Naive thymus-derived CD4-positive, alpha-beta T cell (primary cell): ENCODE results near the gene LRRC61. TPM values are rescaled to one million over a fixed set of nuclear protein-coding genes. Genes with fewer than 3 reads are reported as not detected.

Source experiments
- ATAC-seq: fragments of 150-1000 bp; cut with Tn5 transposase; 2 replicates; pipeline ENCODE4 v1.10.0; 2021; ENCODE audit warnings: mild to moderate bottlenecking, moderate library complexity
- CTCF ChIA-PET: fragments of 350-600 bp; sonication (Branson Sonifier 250); formaldehyde crosslinking; loops from one replicate; lab custom pipeline; 2021; ENCODE audit warnings: antibody characterized with exemption; lab: Charles Lee
- POLR2A ChIA-PET: fragments of 350-600 bp; sonication (Branson Sonifier 250); formaldehyde crosslinking; loops from one replicate; lab custom pipeline; 2021; ENCODE audit warnings: antibody characterized with exemption, inconsistent platforms; lab: Charles Lee
- DNase-seq, 9 donors: peaks; one replicate each; pipeline versions ENCODE4 v3.0.0 to v3.0.0-alpha.2; 2020 to 2022; ENCODE audit warnings: mixed read lengths in 1 of 9
- H3K27ac ChIP-seq: one replicate; pipeline ENCODE4 v1.7.0; 2013; ENCODE audit warnings: mild to moderate bottlenecking, low read depth, low read length, moderate library complexity
- H3K27me3 ChIP-seq, 2 donors: one replicate each; pipeline ENCODE4 v1.7.0; 2013; ENCODE audit warnings: low read length in 2 of 2, mild to moderate bottlenecking in 2 of 2, moderate library complexity in 2 of 2; ENCODE audit not compliant: control insufficient read depth in 2 of 2, insufficient read depth in 2 of 2
- H3K36me3 ChIP-seq, 3 experiments: 1 replicate in 2 of 3; 2 replicates in 1 of 3; pipeline ENCODE4 v1.7.0; 2013; ENCODE audit warnings: low read length in 3 of 3, mild to moderate bottlenecking in 3 of 3, moderate library complexity in 1 of 3; ENCODE audit not compliant: insufficient read depth in 3 of 3, control insufficient read depth in 2 of 3
- H3K4me1 ChIP-seq, 2 donors: one replicate each; pipeline ENCODE4 v1.7.0; 2013; ENCODE audit warnings: low read length in 2 of 2, mild to moderate bottlenecking in 2 of 2, moderate library complexity in 1 of 2; ENCODE audit not compliant: control insufficient read depth in 2 of 2, insufficient read depth in 2 of 2
- H3K4me3 ChIP-seq: 2 replicates; pipeline ENCODE4 v1.7.0; 2013; ENCODE audit warnings: mild to moderate bottlenecking, low read length
- H3K9me3 ChIP-seq, 3 experiments: 1 replicate in 2 of 3; 2 replicates in 1 of 3; pipeline ENCODE4 v1.7.0; 2013; ENCODE audit warnings: low read length in 3 of 3; ENCODE audit not compliant: control insufficient read depth in 2 of 3
- H3K27ac Mint-ChIP-seq, 9 donors: one replicate each; pipeline ENCODE4 v1.8.0; 2020 to 2022; ENCODE audit warnings: mixed read lengths in 9 of 9, mild to moderate bottlenecking in 8 of 9, moderate library complexity in 5 of 9, inconsistent platforms in 2 of 9
- H3K27me3 Mint-ChIP-seq, 5 donors: one replicate each; pipeline ENCODE4 v1.8.0; 2021 to 2022; ENCODE audit warnings: mixed read lengths in 5 of 5, mild to moderate bottlenecking in 1 of 5
- H3K36me3 Mint-ChIP-seq, 5 donors: one replicate each; pipeline ENCODE4 v1.8.0; 2020 to 2022; ENCODE audit warnings: mixed read lengths in 5 of 5, mild to moderate bottlenecking in 3 of 5, inconsistent platforms in 1 of 5
- H3K4me1 Mint-ChIP-seq, 7 donors: one replicate each; pipeline ENCODE4 v1.8.0; 2020 to 2022; ENCODE audit warnings: mixed read lengths in 7 of 7, mild to moderate bottlenecking in 3 of 7, inconsistent platforms in 1 of 7
- H3K4me3 Mint-ChIP-seq, 10 donors: one replicate each; pipeline ENCODE4 v1.8.0; 2020 to 2022; ENCODE audit warnings: mild to moderate bottlenecking in 10 of 10, mixed read lengths in 10 of 10, moderate library complexity in 6 of 10, inconsistent platforms in 2 of 10
- H3K9me3 Mint-ChIP-seq, 11 donors: one replicate each; pipeline ENCODE4 v1.8.0; 2020 to 2022; ENCODE audit warnings: mixed read lengths in 11 of 11, mild to moderate bottlenecking in 4 of 11, inconsistent platforms in 1 of 11, moderate library complexity in 1 of 11
- intact Hi-C, 2 donors: fragments of 100-400 bp; cut with micrococcal nuclease; formaldehyde crosslinking; loops; one replicate each; pipeline ENCODE4 v1.15.1; 2023
- polyA plus RNA-seq, 2 donors: library from polyadenylated mRNA; unstranded; fragments of 300-500 nt; fragmentation: Illumina TruSeq; gene quantifications; one replicate each; pipeline ENCODE4 v1.2.3, GENCODE V29; 2021
- total RNA-seq, 6 experiments: library from RNA in 5 of 6; stranded (reverse) in 5 of 6; gene quantifications; 1 replicate in 5 of 6; 2 replicates in 1 of 6; pipeline ENCODE4 v1.2.3 and lab custom pipeline; 2021 to 2026

LRRC61 gene
- total and polyA plus RNA-seq, 7 experiments from 2014 or later, result 8.3 to 30.0 (median 13.8) TPM

DNA sequence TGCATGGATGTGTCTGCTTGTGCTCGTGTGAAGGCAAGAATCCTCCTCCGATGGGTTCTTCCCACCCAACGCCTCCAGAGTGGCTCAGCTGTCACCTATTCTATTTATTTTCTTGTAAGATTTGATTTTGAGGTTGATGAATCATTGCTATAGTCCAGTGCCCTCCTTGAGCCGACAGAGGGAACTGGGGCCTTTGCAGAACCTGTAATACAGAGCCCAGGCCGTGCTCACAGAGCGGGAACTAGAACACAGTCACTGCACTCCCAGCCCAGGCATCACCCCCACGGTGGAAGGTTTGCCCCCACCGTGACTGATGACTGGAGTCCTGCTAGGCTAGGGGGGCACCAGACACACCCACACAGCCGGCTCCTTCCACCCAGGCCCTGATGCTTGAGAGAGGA is 16.3 kb downstream of the LRRC61 start:
- Histone ChIP-seq H3K9me3 (peaks cover 0 to 4% (median 0%) of the 10 kb centered on the region in 3 experiments), H3K27ac (no peak overlapping the region), H3K4me3 (no peak overlapping the region), H3K4me1 (no peaks in the 10 kb centered on the region), H3K27me3 (no peaks in the 10 kb centered on the region), H3K36me3 (peaks cover 0 to 9% (median 0%) of the 10 kb centered on the region in 3 experiments)
- H3K4me1 Mint-ChIP-seq, result peaks cover 0 to 12% (median 6%) of the 10 kb centered on the region in 7 donors
- DNase-seq (no peak), ATAC-seq (no peak)
- H3K9me3 Mint-ChIP-seq, result peaks cover 0 to 15% (median 4%) of the 10 kb centered on the region in 11 donors
- peak overlapping the region in 2 of 10 donors; percentile 7 to 40 for H3K4me3 Mint-ChIP-seq
- H3K27me3 Mint-ChIP-seq, result peaks cover 6 to 44% (median 24%) of the 10 kb centered on the region in 5 donors
- ChIA-PET CTCF (no interaction called here), POLR2A (no interaction called here)
- no peak overlapping the region for H3K27ac Mint-ChIP-seq
- intact Hi-C loops, result no loop called here
- peaks cover 4 to 17% (median 11%) of the 10 kb centered on the region in 5 donors for H3K36me3 Mint-ChIP-seq

DNA sequence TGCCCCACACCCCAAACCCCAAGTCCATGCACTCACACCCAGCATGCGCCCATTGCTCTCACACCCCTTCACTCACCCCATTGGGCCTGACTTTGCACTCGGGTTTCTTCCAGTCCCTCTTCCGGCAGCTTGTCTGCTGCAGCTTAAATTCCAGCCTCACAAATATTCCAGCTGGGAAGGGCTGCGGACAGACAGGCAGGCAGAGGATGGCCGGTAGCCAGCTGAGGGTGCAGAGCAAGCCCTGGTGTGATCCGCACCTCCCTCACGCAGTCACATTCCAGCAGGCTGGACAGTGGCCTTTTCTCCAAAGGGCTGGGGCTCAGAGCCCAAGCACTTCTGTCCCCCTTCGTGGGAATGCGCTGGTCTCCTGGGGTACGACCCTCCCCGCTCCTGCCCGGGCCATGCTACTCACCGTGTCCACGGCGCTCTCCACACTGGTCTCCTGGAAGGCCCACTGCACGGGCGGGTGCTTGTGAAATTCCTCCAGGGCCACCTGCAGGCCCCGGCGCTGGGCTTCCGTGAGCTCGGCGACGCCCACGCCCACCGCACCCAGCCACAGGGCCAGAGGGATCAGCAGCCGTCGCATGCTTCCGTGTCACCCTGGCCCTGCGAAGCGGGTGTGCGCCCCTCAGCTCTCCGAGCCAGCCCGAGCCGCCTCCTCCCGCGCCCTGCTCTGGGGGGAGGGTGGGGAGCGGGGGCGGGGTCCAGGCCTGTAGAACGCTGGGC is 17.0 kb downstream of the LRRC61 start:
- no peak overlapping the region for H3K27ac ChIP-seq
- peaks cover 0 to 20% (median 6%) of the 10 kb centered on the region in 11 donors for H3K9me3 Mint-ChIP-seq
- H3K27ac Mint-ChIP-seq, result no peak overlapping the region
- H3K36me3 ChIP-seq, result peaks cover 0 to 9% (median 0%) of the 10 kb centered on the region in 3 experiments
- intact Hi-C loops, result no loop called here
- H3K36me3 Mint-ChIP-seq, result peaks cover 4 to 15% (median 11%) of the 10 kb centered on the region in 5 donors
- ATAC-seq (no peak), DNase-seq (no peak)
- no peak overlapping the region for H3K4me3 ChIP-seq
- ChIA-PET POLR2A (no interaction called here), CTCF (no interaction called here)
- peak overlapping the region in 3 of 10 donors; percentile 7 to 40 (median 10) for H3K4me3 Mint-ChIP-seq
- H3K4me1 Mint-ChIP-seq, result peaks cover 0 to 12% (median 6%) of the 10 kb centered on the region in 7 donors
- H3K9me3 ChIP-seq, result peaks cover 0 to 4% (median 0%) of the 10 kb centered on the region in 3 experiments
- no peaks in the 10 kb centered on the region for H3K27me3 ChIP-seq
- H3K27me3 Mint-ChIP-seq, result peaks cover 6 to 49% (median 24%) of the 10 kb centered on the region in 5 donors
- H3K4me1 ChIP-seq, result no peaks in the 10 kb centered on the region

DNA sequence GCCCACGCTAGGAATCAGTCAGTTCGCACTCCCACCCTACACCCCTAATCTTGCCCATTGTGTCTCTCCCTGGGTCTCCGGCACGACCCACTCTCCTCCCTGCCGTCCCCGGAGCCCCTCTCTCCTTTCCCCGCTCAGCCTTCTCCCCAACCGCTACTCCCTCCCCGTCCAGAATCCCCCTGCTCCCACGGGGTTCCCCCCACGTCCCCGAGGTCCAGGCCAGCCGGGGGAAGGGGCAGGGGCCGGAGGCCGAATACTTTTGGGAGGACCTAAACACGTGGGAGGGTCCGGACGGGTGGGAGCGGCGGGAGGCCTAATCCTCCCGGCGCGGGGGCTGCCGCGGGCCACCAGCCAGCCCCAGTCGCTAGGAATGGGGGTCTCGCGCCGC is 17.7 kb downstream of the LRRC61 start:
- intact Hi-C loops, result no loop called here
- Histone ChIP-seq H3K4me1 (no peaks in the 10 kb centered on the region), H3K9me3 (peaks cover 0 to 4% (median 0%) of the 10 kb centered on the region in 3 experiments), H3K27ac (no peak overlapping the region), H3K36me3 (peaks cover 0 to 9% (median 0%) of the 10 kb centered on the region in 3 experiments), H3K27me3 (no peaks in the 10 kb centered on the region), H3K4me3 (no peak overlapping the region)
- H3K9me3 Mint-ChIP-seq, result peaks cover 0 to 20% (median 6%) of the 10 kb centered on the region in 11 donors
- peaks cover 0 to 12% (median 6%) of the 10 kb centered on the region in 7 donors for H3K4me1 Mint-ChIP-seq
- DNase-seq (no peak), ATAC-seq (no peak)
- H3K27ac Mint-ChIP-seq, result no peak overlapping the region
- CTCF ChIA-PET, result no interaction called here
- POLR2A ChIA-PET, result no interaction called here
- H3K36me3 Mint-ChIP-seq, result peaks cover 4 to 14% (median 11%) of the 10 kb centered on the region in 5 donors
- H3K4me3 Mint-ChIP-seq, result peak overlapping the region in 4 of 10 donors; percentile 18 to 70 (median 32)
- H3K27me3 Mint-ChIP-seq, result peaks cover 6 to 54% (median 24%) of the 10 kb centered on the region in 5 donors

DNA sequence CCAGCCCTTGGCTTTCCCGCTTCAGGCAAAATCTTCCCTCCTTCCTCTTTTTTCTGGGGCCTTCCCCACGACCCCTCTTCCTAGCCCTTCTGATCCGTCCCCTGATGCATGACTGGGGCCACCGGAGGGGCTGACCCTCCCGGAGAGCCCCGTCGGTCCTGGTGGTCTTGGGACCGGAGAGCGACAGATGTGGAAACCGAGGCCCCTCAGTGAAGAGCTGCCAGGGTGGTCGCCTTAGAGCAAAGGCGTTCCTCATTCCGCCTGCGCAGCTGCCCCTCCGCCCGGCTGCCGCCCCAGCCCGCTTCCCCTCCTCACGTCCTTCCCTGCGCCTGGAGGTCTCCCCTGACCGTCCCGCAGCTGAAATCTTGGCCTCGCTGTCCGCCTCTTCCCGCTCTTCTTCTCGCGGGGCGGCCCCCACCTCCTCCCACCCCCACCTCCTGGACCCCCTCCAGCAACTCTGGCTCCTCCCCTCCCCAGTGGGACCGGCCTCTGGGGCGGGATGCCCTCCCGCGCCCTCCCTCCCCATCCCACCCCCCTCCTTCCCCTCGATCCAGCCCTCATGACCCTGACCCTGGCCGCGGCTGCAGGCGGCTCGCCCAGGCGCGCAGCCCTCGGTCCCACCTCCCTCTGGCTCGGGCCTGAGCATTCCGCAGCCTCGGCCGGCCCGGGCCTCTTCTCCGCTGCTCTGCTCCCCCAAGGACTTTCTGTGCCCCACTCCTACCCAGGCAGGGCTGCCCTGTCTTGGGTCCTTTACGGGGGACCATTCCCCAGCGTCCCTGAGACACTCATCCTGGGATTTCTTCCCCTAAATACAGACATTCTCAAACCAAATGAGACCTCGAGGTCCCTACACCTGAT is 18.3 kb downstream of the LRRC61 start, which contains the start of gene RARRES2:
TSS of gene RARRES2 (minus strand) at position 367 of the 858 bp plus-strand sequence. CDS start 1,020 bp downstream, outside the sequence.
- Histone ChIP-seq H3K4me3 (no peak within 1 kb of the TSS), H3K27ac (no peak within 1 kb of the TSS), H3K27me3 (no peaks in the 10 kb centered on the region), H3K36me3 (peaks cover 0 to 9% (median 0%) of the 10 kb centered on the region in 3 experiments), H3K4me1 (no peaks in the 10 kb centered on the region), H3K9me3 (peaks cover 0 to 4% (median 0%) of the 10 kb centered on the region in 3 experiments)
- peak within 1 kb of the TSS in 6 of 10 donors; percentile 10 to 70 (median 32) for H3K4me3 Mint-ChIP-seq
- intact Hi-C loops, result no loop called here
- peaks cover 0 to 20% (median 6%) of the 10 kb centered on the region in 11 donors for H3K9me3 Mint-ChIP-seq
- DNase-seq (no peak), ATAC-seq (no peak)
- CTCF ChIA-PET, result no interaction called here
- no peak within 1 kb of the TSS for H3K27ac Mint-ChIP-seq
- H3K27me3 Mint-ChIP-seq, result peaks cover 6 to 58% (median 28%) of the 10 kb centered on the region in 5 donors
- H3K4me1 Mint-ChIP-seq, result peaks cover 0 to 13% (median 6%) of the 10 kb centered on the region in 7 donors
- POLR2A ChIA-PET, result no interaction called here
- H3K36me3 Mint-ChIP-seq, result peaks cover 4 to 13% (median 10%) of the 10 kb centered on the region in 5 donors

DNA sequence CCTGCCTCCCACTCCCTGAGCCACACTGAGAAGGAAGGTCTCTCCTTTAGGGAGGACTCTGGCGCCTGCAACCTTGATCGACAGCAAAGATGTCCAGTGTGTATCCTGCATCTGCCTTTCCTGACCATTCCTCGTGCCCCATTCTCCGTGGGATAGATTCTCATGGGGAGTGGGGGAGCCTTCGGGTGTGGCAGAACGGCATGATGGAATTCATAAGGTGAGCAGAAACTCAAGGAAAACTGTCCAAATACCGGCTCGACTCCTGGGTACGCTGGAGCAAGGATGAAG is 18.9 kb downstream of the LRRC61 start:
- CTCF ChIA-PET, result no interaction called here
- Mint-ChIP-seq H3K4me3 (peak overlapping the region in 1 of 10 donors; percentile 63), H3K27me3 (peaks cover 6 to 61% (median 32%) of the 10 kb centered on the region in 5 donors), H3K27ac (no peak overlapping the region), H3K9me3 (peaks cover 0 to 20% (median 6%) of the 10 kb centered on the region in 11 donors), H3K4me1 (peaks cover 0 to 13% (median 6%) of the 10 kb centered on the region in 7 donors), H3K36me3 (peaks cover 4 to 15% (median 10%) of the 10 kb centered on the region in 5 donors)
- ATAC-seq (no peak), DNase-seq (no peak)
- no peaks in the 10 kb centered on the region for H3K27me3 ChIP-seq
- H3K36me3 ChIP-seq, result peaks cover 0 to 6% (median 0%) of the 10 kb centered on the region in 3 experiments
- POLR2A ChIA-PET, result no interaction called here
- H3K27ac ChIP-seq, result no peak overlapping the region
- peaks cover 0 to 4% (median 0%) of the 10 kb centered on the region in 3 experiments for H3K9me3 ChIP-seq
- no peak overlapping the region for H3K4me3 ChIP-seq
- no peaks in the 10 kb centered on the region for H3K4me1 ChIP-seq
- intact Hi-C loops, result no loop called here

DNA sequence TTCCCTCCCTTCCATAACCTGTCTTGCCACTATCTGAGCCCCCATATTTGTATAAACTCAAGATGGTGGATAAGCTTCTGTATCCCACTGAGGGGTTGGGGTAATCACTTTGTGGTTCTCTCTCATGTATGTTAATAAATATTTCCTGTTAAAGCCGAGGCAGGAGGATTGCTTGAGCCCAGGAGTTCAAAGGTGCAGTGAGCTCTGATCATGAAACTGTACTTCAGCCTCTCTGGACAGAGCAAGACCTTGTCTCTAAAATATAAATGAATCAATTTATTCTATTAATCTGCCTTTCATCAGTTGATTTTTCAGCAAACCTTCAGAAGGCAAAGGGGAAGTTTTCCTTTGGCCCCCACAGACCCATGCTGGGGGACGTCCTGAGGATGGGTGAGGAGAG is 20.1 kb downstream of the LRRC61 start:
- Mint-ChIP-seq H3K36me3 (peaks cover 0 to 15% (median 3%) of the 10 kb centered on the region in 5 donors), H3K4me3 (no peak overlapping the region), H3K27ac (no peak overlapping the region), H3K27me3 (peaks cover 6 to 65% (median 32%) of the 10 kb centered on the region in 5 donors), H3K4me1 (peaks cover 0 to 13% (median 6%) of the 10 kb centered on the region in 7 donors), H3K9me3 (peaks cover 0 to 20% (median 6%) of the 10 kb centered on the region in 11 donors)
- intact Hi-C loops, result no loop called here
- ATAC-seq, result no peak
- no peaks in the 10 kb centered on the region for H3K4me1 ChIP-seq
- no peaks in the 10 kb centered on the region for H3K27me3 ChIP-seq
- no peak for DNase-seq
- H3K9me3 ChIP-seq, result peaks cover 0 to 4% (median 0%) of the 10 kb centered on the region in 3 experiments
- ChIA-PET POLR2A (no interaction called here), CTCF (no interaction called here)
- no peak overlapping the region for H3K4me3 ChIP-seq
- no peak overlapping the region for H3K27ac ChIP-seq
- no peaks in the 10 kb centered on the region for H3K36me3 ChIP-seq
